BE2C (cell line): Measurements from ENCODE around the gene CD248.

Experiments
- DNase-seq: peaks from one replicate; pipeline ENCODE4 v3.0.0-alpha.2; 2020
- H3K27me3 ChIP-seq: fragments of 250-450 bp; sonication (Bioruptor Pico); 2 replicates; pipeline ENCODE4 v1.5.1; 2020; ENCODE audit warnings: mild to moderate bottlenecking
- H3K36me3 ChIP-seq: fragments of 250-450 bp; sonication (Bioruptor Pico); 2 replicates; pipeline ENCODE4 v1.5.1; 2020; ENCODE audit warnings: mild to moderate bottlenecking
- H3K4me1 ChIP-seq: fragments of 250-450 bp; sonication (Bioruptor Pico); 2 replicates; pipeline ENCODE4 v1.5.1; 2020
- H3K4me3 ChIP-seq: 2 replicates; pipeline ENCODE4 v1.5.1; 2011; ENCODE audit warnings: low read depth, low read length
- H3K9me3 ChIP-seq: fragments of 250-450 bp; sonication (Bioruptor Pico); 2 replicates; pipeline ENCODE4 v1.5.1; 2020
- CTCF ChIP-seq: IDR thresholded peaks from 2 replicates; pipeline ENCODE4 v1.5.1; 2012; ENCODE audit warnings: mild to moderate bottlenecking, low read depth, low read length

Gene CD248

GRCh38 chr11:66282468-66283455 is 34.1 kb downstream of the CD248 start:
- peak; percentile 100 for DNase-seq
- H3K4me1 ChIP-seq, result peaks cover 29% of the 10 kb centered on the region
- no peak overlapping the region for H3K4me3 ChIP-seq
- H3K9me3 ChIP-seq, result no peaks in the 10 kb centered on the region
- H3K36me3 ChIP-seq, result peaks cover 26% of the 10 kb centered on the region; the same call in 1 of the 2 replicates
- no peaks in the 10 kb centered on the region for H3K27me3 ChIP-seq
- TF ChIP-seq CTCF, result peak; percentile 88

DNA sequence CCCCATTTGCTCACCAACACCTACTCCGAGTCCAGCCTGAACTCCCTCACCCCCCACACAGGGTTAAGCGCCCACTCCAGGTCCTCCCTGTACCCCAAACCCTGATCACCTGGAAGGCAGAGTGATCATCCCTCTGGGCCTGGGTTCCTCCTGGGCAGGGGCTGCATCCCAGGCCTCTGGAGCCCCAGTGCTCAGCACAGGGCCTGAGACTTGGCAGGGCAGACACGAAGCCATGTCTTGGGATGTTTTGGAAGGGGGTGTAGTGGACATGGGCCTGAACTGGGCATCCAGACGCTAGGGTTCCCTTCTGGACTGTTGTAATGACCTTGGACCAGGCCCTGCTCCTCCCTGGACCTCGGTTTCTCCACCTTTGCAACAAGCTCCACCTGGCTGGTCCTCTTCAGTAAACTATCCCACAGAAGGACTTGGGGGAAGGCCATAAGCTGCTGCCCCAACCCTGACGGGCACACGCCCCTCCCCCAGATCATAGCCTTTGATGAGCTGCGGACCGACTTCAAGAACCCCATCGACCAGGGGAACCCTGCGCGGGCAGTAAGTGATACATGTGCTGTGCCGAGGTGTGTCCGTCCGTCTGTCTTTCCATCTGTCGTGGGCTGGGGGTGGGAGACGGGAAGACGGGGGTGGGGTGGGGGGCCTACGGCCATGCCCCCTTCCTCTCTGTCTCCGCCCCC is 34.9 kb downstream of the CD248 start:
- peaks cover 29% of the 10 kb centered on the region for H3K4me1 ChIP-seq
- H3K27me3 ChIP-seq, result no peaks in the 10 kb centered on the region
- no peaks in the 10 kb centered on the region for H3K9me3 ChIP-seq
- no peak for TF ChIP-seq CTCF
- DNase-seq, result no peak
- H3K36me3 ChIP-seq, result peaks cover 26% of the 10 kb centered on the region; the same call in 1 of the 2 replicates
- H3K4me3 ChIP-seq, result no peak overlapping the region

GRCh38 chr11:66281001-66281400 is 35.8 kb downstream of the CD248 start:
- no peak for DNase-seq
- no peaks in the 10 kb centered on the region for H3K9me3 ChIP-seq
- no peak for TF ChIP-seq CTCF
- H3K36me3 ChIP-seq, result peaks cover 23% of the 10 kb centered on the region; the same call in 1 of the 2 replicates
- no peaks in the 10 kb centered on the region for H3K27me3 ChIP-seq
- H3K4me1 ChIP-seq, result peaks cover 29% of the 10 kb centered on the region
- H3K4me3 ChIP-seq, result no peak overlapping the region

DNA sequence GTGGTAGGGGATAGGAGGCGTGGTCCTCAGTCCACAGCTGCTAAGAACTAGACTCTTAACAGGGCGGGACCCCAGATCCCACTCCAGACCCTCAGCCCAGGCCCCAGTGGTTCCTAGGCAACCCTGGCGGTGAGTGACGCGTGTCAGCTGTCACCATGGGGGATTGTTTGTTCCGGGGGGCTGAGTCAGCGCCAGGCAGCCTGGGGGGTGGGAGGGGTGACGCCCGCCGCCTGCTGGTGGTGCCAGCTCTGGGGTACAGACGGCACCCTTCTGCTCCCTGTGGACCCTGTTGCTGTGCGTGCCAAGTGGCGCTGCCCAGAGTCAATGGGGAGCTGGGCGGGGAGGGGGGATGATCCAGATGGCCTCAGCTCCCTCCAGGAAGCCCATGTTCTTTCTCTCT is 36.4 kb downstream of the CD248 start:
- no peaks in the 10 kb centered on the region for H3K9me3 ChIP-seq
- DNase-seq, result peak; percentile 59
- no peak overlapping the region for H3K4me3 ChIP-seq
- peaks cover 29% of the 10 kb centered on the region for H3K4me1 ChIP-seq
- TF ChIP-seq CTCF, result no peak
- peaks cover 27% of the 10 kb centered on the region for H3K36me3 ChIP-seq
- no peaks in the 10 kb centered on the region for H3K27me3 ChIP-seq

DNA sequence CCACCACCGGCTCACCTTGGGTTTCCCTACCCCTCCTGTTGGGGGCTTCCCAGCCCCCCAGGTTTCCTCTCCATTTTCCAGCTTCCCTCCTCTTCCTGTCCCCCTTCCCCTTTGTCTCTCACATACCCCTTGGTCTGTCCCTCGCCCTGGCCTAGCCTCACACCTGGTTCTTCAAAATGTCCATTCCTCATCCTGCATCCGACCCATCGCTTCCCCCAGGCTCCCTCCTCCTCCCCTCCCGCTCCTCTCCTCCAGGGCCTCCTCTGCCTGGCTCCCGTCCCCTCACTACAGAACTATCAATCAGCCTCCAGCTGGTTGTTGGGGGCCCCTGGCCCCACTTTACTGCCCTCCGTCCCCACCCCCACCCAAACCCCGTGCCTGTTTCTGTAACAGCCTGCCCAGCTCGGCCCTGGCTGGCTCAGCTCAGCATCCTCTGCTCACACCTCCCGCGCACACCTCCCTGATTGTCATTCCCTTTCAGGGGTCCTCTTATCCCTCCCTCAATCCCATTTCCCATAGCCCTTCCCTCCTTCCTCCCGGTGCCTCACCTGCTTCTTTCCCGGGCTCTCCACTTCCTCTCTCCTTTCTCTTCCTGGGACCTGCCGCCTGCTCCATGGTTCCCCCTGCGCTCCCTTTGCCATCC is 37.6 kb downstream of the CD248 start:
- Histone ChIP-seq H3K4me3 (no peak overlapping the region; the same call in 1 of the 2 replicates), H3K27me3 (no peaks in the 10 kb centered on the region), H3K4me1 (peaks cover 29% of the 10 kb centered on the region), H3K36me3 (peaks cover 24% of the 10 kb centered on the region), H3K9me3 (no peaks in the 10 kb centered on the region)
- no peak for DNase-seq
- TF ChIP-seq CTCF, result no peak
